ENCODE data around the gene ZNF383. TPM values are rescaled to one million over a fixed set of nuclear protein-coding genes. Genes with fewer than 3 reads are reported as not detected.

ZNF383 gene
- total and polyA plus RNA-seq, 2 of the 4 experiments (the other 2 are of a cell fraction) = 2.4 to 4.5 TPM

GRCh38 chr19:37243206-37243632 is 25.2 kb downstream of the ZNF383 start:
- H4K20me1 ChIP-seq (ENCODE audit: insufficient read depth, low read length) = no peaks in the 10 kb centered on the region
- H2AFZ ChIP-seq (replicated peaks; ENCODE audit: low read length, poor library complexity) = no peak overlapping the region
- ATAC-seq (ENCODE audit: low read depth) (no peak), DNase-seq (no peak)
- H3K4me1 ChIP-seq (ENCODE audit: control insufficient read depth, insufficient read depth, low read length) = no peaks in the 10 kb centered on the region
- no peak overlapping the region for H3K56ac ChIP-seq (ENCODE audit: extremely low read depth, insufficient read depth, low read length)
- H3K9me3 ChIP-seq (ENCODE audit: control insufficient read depth, insufficient read depth, low read length) = peaks cover 62% of the 10 kb centered on the region
- WGBS, 2 experiments (ENCODE audit: extremely low coverage in 2 of 2, insufficient read length in 1 of 2) = no CpG with 5 or more reads among the region's 4 CpGs
- H2AK9ac ChIP-seq (replicated peaks; ENCODE audit: low read depth, low read length, poor library complexity) = no peak overlapping the region
- no peak overlapping the region for H3K14ac ChIP-seq (replicated peaks; ENCODE audit: low read depth, low read length)
- H2BK15ac ChIP-seq (ENCODE audit: low read depth, low read length) = no peak overlapping the region
- H4K91ac ChIP-seq (ENCODE audit: insufficient read depth, low read depth, low read length) = no peak overlapping the region
- POLR2A ChIA-PET (ENCODE audit: unreplicated experiment) = no interaction called here
- intact Hi-C loops (cut with micrococcal nuclease) = no loop called here
- H4K5ac ChIP-seq (ENCODE audit: low read depth, low read length) = no peak overlapping the region
- H4K8ac ChIP-seq (ENCODE audit: low read depth in 2 of 2, low read length in 2 of 2) = no peak overlapping the region
- H3K9ac ChIP-seq (ENCODE audit: low read depth, low read length) = no peak overlapping the region
- H3K9me1 ChIP-seq (ENCODE audit: insufficient read depth, low read length) = no peaks in the 10 kb centered on the region
- no peak overlapping the region for H2AK5ac ChIP-seq (ENCODE audit: low read depth, low read length)
- TF ChIP-seq USF2 (IDR thresholded peaks at IDR 0.05; ENCODE audit: low read depth, low read length) (no peak), CTCF (conservative IDR thresholded peaks at IDR 0.05; ENCODE audit: low read depth, low read length) (no peak), BHLHE40 (IDR thresholded peaks at IDR 0.05; ENCODE audit: low read depth, low read length) (no peak), RFX5 (IDR thresholded peaks at IDR 0.05; ENCODE audit: low read depth, low read length) (no peak), SMC3 (IDR thresholded peaks at IDR 0.05; ENCODE audit: low read depth, low read length) (no peak), MAZ (IDR thresholded peaks at IDR 0.05; ENCODE audit: borderline replicate concordance, low read depth, low read length) (no peak), RCOR1 (IDR thresholded peaks at IDR 0.05; ENCODE audit: insufficient replicate concordance, low read length) (no peak), FOS (IDR thresholded peaks at IDR 0.05; ENCODE audit: low read depth, low read length) (no peak), CHD1 (IDR thresholded peaks at IDR 0.05; ENCODE audit: low read depth, low read length) (no peak), ELK1 (IDR thresholded peaks at IDR 0.05; ENCODE audit: borderline replicate concordance, low read depth, low read length) (no peak), RAD21 (IDR thresholded peaks at IDR 0.05; ENCODE audit: low read length) (no peak)
- TSS peak; percentile 37 for BruUV-seq (replicated peaks)
- no peak overlapping the region for H3K4me3 ChIP-seq (ENCODE audit: insufficient read depth, low read depth, low read length)
- CTCF ChIA-PET = no interaction called here
- no peak overlapping the region for H3K18ac ChIP-seq (ENCODE audit: low read depth, low read length)
- no peaks in the 10 kb centered on the region for H3K79me1 ChIP-seq (ENCODE audit: low read depth in 1 of 2, low read length in 2 of 2)
- dilution Hi-C loops (cut with HindIII; ENCODE audit: low sequenced_read_pairs, unreplicated experiment) = no loop called here
- H3K4me2 ChIP-seq (ENCODE audit: low read depth, low read length) = no peak overlapping the region
- H2BK20ac ChIP-seq (ENCODE audit: low read depth, low read length) = no peak overlapping the region
- in situ Hi-C loops (cut with MboI; ENCODE audit: low sequenced_read_pairs) = no loop called here
- H3K36me3 ChIP-seq (ENCODE audit: control insufficient read depth, insufficient read depth, low read length) = peaks cover 46% of the 10 kb centered on the region
- no peak overlapping the region for H2BK120ac ChIP-seq (ENCODE audit: low read depth, low read length)
- H3K27me3 ChIP-seq (ENCODE audit: control insufficient read depth, insufficient read depth, low read length) = no peaks in the 10 kb centered on the region
- H2BK5ac ChIP-seq (ENCODE audit: low read depth, low read length, poor library complexity, severe bottlenecking) = no peak overlapping the region
- H3K27ac ChIP-seq (ENCODE audit: insufficient read depth, low read length) = no peak overlapping the region
- no peak overlapping the region for H3K4ac ChIP-seq (ENCODE audit: low read depth, low read length)
- H3K23ac ChIP-seq (ENCODE audit: low read depth, low read length) = no peak overlapping the region
